NCI-H82 treated with DMSO at 0.1 percent for 48 hours (cell line): ENCODE results near the gene AFM.

Source experiments
- DNase-seq: peaks from one replicate; lab custom pipeline; 2025; ENCODE audit not compliant: unreplicated experiment; lab: John Stamatoyannopoulos, UW

AFM gene

DNA sequence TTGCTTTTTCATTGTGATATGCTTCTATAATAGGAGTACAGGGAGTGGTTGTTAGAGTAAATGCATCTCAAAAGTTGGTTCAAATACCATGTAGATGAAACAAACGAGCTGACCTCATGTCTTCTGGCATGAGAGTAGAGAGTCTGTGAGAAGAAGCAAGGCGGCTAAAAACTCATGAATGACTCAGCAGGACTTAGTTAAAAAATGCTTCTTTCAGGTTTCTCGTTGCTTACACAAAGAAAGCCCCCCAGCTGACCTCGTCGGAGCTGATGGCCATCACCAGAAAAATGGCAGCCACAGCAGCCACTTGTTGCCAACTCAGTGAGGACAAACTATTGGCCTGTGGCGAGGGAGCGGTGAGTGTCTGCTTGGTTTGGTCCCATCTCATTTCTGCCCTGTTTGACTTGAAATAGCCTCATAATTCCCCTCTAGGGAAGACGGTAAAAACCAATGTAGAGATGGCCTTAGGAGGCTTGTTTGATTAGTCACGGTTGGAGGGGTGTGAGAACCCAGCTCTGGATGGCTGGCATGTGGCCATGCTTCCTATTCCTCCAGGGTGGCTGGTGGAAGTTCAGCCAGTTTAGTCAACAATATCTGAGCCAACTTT, 31.0 kb upstream of the AFM start:
- no peak for DNase-seq

DNA sequence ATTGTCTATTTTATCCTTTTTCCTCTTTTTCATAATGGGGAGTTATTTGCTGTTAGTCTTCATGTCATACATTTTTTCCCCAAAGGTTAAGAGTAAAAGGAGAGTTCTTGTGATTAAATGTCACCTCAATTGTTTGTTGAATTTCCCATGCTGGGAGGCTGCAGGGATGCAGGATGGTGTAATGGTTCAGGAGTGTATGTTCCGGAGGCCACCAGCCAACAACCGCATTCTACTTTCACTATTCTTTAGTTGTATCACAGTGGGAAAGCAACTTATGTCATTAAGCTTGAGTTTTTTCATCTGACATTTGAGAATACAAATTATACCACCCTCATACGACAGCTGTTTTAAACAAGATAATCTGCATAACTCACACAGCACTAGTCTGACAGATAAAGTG, 30.1 kb upstream of the AFM start:
- no peak for DNase-seq

DNA sequence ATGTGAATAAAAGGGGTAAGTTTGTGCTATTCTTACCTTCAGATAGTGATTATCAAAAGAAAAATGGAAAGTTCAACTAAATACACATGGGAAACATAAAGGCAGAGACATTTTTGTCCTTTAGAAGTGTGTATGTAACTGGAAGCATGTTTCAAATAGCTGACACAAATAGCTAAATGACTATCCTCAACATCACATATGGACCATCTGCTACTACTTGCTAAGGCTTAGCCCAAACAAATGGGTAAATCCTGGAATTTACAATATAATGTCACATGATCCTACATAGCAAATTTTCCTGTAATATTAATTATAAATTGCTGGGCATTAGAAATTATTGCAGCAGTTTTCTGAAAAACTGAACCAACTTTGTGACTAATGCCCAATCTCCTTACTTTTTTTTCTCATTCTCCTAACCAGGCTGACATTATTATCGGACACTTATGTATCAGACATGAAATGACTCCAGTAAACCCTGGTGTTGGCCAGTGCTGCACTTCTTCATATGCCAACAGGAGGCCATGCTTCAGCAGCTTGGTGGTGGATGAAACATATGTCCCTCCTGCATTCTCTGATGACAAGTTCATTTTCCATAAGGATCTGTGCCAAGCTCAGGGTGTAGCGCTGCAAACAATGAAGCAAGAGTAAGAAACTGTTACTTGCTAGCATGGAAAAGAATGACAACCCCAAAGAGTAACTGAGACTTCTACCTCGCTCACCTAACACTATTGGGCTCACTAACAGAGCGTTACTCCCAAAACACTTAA, 29.4 kb upstream of the AFM start:
- DNase-seq, result peak; percentile 43

DNA sequence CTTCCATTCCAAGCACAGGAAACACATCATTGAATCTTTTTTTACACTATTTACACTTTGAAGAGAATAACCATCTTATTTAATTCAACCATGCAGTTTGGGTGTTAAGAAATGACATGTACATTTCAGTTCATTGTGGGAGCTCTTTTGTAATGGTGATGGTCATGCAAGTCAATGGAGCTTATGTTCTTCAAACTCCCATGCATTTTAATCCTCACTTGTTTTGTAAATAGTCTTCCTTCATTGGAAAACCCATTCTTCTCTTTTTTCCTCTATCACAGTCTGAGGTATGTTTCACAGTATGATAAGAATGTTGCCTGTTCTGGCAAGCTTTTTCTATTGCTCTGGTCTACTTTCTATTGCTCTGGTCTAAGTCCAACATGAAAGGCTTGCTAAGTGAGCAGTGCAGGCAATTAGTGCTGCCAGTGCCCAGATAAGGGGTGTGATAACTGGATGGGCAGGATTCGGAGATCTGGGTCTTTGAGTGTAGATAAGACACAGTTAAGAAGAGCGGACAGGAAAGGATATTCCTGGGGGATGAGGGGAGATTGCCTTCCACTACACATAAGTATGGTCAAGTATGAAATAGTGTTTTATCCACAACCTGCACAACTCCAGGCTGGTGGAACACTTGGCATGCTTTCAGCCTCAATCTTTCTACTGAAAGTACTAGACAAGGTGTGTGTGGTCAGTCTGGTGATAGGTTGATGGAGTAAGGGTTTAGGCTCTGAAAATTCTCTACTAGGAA, 28.4 kb upstream of the AFM start:
- no peak for DNase-seq

DNA sequence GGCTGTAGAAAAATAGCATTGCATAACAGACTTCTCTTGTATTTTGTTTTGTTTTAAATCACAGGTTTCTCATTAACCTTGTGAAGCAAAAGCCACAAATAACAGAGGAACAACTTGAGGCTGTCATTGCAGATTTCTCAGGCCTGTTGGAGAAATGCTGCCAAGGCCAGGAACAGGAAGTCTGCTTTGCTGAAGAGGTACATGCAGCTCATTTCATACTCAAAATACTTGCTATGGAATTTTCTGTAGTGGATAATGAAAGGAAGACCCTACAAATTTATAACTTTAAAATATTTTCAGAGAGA, 27.9 kb upstream of the AFM start:
- no peak for DNase-seq

DNA sequence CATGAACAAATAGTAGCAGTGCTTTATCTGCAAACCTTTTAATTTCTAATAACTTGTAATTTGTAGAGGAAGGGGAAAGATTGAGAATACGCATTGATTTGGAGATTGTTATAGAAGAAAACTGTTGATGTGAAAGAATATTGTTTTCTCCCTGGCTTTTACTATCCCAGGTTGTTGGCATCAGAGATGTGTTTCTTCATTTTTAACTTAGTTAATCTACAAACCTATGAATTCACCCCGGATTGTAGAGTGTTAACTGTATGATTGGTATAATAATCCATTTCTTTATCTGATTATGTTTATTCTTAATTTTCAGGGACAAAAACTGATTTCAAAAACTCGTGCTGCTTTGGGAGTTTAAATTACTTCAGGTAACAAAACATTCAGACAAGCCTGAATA, 26.6 kb upstream of the AFM start:
- no peak for DNase-seq

DNA sequence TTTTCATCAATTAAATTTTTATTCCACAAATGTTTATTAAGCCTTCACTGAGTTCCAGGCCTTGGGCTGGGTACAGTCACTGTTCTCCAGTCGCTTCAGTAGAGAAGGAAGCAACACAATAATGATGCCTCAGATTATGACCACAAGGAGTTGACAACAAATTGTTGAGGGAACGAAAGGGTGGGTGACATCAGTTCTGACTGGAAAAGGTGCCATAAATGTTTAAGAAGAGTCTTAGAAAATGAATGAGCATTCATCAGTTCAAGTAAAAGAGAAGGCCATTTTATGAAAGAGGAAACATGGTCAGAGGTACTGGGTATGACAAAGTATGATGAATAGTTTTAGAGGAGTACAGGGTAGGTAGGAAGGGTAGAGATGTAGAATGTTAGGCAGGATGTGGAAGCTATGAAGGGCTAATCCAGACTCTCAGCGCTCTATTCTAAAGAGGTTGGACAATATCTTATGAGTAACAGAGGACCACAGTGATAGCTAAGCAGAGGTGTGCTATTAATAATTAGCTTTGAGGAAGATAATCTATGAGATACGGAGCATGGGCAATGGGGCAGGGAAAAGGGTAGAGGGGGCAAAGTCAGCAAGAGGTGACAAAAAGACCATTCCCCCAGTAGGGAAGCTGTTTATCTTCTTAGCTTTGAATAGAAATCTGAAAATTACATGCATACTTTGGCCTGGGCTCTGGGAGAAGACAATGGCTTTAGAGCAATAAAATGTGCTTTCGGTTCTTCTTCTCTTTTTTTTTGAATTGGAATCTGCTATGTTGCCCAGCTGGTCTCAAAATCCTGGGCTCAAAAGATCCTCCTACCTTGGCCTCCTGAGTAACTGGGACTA, 25.1 kb upstream of the AFM start:
- DNase-seq, result no peak

DNA sequence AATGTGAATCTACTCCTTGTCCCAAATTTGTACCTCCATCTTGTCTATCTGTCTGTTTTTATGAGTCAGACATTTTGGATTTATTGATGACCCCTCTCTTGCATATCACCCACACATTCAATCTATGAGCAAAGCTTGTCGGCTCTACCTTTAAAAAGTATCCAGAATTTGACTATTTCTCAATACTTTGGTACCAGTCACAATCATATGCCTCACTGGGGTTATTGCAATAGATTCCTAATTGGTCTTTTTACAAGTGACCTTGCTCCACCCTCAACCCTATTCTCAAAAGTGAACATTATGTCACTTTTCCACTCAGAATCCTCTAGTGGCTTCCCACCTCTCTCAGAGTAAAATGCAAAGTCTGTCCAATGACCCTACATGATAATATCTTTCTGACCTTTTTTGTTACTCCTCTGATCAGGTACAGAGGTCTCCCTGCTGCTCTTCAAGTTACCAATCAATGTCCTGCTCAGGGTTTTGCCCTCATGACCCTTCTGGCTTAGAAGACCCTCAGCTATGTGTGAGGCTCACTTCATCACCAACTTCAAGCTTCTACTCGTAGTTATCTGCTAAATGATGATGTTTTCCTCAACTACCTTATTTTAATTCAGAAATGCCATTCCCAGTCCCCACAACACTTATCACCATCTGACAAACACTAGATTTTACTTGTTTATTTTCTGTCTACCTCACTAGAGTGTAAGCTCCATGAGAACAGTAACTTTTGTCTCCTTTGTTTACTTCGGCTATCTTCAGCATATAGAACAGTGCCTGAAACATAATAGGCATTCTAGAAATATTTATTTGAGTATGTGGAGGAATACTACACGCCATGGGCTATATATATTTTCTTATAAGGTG, 23.1 kb upstream of the AFM start:
- no peak for DNase-seq

DNA sequence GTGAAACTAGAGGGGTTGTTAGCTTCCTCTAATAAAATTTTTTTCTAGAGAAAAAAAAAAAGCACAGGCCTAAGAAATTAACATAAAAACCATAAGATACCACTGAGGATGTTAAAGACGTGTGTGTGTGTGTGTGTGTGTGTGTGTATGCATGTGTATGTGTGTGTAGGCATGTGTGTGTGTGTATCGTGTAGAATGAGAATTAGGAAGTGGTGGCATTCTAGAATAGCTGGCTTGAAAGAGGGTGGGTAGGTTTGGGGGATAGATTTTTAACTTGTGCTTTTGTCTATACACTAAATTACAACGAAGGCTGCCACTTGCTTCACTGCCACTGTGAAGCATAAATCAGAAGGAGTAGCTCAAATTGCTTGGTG, 22.5 kb upstream of the AFM start:
- no peak for DNase-seq

DNA sequence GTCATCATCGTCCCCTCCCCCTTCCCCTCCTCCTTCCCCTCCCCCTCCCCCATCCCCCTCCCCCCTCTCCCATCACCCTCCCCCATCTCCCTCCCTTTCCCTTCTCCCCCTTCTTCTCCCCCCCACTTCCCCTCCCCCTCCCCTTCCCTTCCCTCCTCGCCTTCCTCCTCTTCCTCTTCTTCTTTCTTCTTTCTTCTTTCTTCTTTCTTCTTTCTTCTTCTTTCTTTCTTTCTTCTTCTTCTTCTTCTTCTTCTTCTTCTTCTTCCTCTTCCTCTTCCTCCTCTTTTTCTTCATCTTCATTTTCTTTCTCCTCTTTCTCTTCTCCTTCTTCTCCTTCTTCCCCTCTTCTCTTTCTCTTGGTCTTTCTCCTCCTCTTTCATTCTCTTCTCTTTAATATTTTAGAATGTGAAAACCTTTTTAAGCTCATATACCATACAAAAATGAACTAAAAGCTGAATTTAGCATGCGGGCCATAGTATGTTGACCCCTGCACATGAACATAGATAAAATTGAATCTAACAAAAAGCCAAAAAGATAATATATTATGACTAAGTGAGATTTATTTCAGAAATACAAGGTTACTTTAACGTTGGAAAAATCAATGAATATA, 20.5 kb upstream of the AFM start:
- DNase-seq, result no peak

DNA sequence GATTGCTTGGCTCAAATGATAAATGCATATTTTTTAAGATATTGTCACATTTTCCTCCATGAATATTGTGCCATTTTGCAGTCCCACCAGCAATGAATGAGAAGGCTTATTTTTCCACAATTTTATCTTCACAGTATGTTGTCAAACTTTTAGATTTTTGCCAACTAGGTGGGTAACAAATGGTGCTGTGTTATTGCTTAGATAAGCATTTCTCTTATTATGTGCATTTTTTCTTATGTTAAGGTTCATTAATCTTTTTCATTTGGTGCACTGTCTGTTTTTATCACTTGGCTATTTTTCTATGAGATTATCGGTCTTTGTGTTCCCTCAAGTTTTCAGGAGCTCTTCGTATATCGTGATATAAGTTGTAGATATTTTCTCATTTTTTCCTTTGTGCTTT, 13.4 kb upstream of the AFM start:
- no peak for DNase-seq

DNA sequence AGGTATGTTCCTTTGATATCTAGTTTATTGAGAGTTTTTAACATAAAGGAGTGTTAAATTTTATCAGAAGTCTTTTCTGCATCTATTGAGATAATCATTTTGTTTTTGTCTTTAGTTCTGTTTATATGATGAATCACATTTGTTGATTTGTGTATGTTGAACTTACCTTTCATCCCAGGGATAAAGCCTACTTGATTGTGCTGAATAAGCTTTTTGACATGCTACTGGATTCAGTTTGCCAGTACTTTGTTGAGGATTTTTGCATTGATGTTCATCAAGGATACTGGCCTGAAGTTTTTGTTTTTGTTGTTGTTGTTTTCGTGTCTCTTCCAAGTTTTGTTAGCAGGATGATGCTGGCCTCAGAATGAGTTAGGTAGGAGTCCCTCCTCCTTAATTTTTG, 10.8 kb upstream of the AFM start:
- no peak for DNase-seq

DNA sequence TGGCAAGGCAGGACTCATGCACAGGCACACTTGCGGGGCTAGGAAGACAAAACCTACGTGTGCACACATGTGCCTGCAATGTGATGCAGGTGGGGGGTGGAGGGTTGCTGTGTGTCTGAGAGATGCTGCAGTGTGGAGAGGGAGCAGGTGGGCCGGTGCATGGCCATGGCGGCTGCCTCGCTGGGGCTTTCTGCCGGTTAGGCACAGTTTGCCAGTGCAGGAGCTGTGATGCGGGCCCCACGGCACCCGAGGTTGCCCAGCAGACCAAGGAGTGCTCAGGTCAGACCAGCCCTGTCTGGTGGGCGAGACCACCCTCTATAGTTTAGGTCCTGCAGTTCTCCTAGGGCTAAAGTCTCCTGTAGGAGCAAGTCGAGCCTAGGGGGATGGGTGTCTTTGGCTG, 4.4 kb upstream of the AFM start:
- no peak for DNase-seq

DNA sequence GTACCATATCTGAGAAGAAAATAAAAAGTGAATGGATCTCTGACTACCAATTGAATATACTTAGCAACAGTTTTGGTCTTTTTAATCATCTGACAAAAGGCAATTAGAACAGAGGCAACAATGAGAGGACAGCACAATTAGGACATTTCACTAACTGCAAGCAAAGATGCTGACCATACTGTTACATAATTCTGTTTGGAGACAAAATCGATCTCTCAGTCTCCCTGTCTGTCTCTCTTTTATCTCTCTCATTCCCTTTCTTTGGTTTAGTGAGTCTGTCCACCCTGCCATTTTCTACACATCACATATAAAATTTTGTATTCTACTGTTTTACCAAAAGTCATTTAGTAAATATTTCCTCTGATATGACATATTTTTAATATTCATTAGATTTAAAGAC, 2.2 kb upstream of the AFM start:
- no peak for DNase-seq

DNA sequence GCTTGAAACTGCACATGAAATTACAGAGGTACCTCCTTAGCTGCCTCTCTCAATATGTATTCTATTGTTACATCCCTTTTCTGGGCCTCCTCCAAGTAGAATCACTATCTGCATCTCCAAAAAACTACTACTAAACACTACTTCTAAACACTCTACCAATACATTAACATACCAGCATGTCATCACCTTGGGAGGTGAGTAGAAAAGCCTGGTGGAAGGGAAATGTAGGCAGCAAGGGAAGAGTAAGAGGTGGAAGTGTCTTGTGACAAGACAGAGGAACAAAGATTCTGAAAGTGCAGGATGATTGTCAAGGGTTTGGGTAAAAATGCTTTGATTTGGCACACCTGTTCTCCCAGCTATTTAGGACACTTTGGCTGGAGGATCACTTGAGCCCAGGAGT, 3.5 kb downstream of the AFM start:
- DNase-seq, result no peak

DNA sequence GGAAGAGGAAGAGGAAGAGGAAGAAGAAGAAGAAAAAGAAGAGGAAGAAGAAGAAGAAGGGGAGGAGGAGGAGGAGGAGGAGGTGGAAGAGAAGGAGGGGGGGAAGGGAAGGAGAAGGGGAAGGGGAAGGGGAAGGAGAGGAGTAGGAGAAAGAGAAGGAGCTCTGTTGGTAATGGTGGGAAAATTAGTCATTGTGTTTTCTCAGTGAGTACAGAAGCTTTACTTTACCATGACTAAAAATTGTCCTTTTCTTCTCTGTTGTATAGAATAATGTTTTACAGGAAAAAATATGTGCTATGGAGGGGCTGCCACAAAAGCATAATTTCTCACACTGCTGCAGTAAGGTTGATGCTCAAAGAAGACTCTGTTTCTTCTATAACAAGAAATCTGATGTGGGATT, 4.1 kb downstream of the AFM start:
- DNase-seq, result no peak

DNA sequence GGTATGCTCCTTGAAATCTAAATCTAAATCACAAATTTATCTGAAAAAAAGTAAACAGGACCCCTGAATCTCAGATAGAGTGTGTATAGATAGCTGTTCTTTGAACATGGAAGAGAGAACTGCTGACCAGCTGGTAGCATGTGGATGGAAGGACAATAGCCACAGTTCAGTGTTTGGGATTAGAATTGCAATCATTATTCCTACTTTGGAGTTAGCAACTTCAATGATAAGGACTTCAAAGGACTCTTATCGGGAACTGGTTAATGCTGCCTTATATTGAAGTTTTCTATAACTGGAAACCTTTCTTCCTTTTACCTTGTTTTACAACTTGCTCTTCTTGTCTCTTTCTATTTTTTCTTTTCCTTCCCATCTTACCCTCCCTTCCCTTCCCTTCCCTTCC, 5.0 kb downstream of the AFM start:
- no peak for DNase-seq

DNA sequence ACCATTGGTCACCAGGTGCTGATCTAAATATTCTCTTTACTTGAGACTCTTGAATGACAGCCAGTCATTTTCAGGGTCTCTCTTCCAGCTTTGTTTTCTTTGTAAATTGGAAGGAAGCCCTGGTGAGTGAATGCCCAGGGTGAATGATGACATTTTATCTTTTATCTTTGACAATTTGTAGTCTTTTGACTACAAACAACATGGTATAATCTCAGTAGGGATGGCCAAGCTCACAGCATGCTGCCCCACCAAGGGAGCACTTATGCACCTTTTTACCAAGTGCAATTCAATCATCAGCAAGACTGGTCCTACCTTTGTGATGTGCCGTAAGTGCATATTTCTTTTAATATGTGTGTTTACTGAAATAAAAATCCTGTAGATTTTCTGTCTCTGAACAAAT, 5.7 kb downstream of the AFM start:
- DNase-seq, result no peak

DNA sequence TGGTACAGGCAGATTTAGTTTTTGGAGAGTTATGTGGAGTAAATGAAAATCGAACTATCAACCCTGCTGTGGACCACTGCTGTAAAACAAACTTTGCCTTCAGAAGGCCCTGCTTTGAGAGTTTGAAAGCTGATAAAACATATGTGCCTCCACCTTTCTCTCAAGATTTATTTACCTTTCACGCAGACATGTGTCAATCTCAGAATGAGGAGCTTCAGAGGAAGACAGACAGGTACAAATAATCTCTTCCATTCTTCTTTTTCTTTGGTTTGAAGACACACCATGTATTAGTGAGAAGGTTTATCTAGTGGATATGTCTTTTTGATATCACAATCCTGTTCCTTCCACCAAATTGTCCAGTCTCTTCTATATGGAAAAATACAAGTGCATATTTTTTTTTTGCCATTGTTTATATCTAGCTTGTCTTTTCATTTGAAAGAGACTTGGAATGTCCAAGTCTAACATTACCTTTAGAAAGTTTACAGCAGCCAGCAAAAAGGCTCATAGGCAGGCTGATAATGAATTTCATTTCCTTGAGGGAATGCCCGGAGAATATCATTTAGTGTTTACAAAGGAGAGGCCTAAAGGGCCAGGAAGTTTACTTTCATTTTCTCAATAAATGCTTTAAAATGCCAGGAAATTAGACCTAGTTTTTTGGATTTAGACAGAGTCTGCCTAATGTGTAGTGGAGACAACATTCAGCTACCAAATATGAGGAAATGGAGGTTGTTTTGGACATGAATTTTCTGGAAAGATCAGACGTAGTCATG, 18.6 kb downstream of the AFM start:
- DNase-seq, result no peak
